NCI-H524 treated with DMSO at 0.1 percent for 48 hours (cell line): ENCODE measurements around the gene CSF3R.

ENCODE experiments used
- DNase-seq: peaks from one replicate; lab custom pipeline; 2025; lab: John Stamatoyannopoulos, UW

CSF3R gene

DNA sequence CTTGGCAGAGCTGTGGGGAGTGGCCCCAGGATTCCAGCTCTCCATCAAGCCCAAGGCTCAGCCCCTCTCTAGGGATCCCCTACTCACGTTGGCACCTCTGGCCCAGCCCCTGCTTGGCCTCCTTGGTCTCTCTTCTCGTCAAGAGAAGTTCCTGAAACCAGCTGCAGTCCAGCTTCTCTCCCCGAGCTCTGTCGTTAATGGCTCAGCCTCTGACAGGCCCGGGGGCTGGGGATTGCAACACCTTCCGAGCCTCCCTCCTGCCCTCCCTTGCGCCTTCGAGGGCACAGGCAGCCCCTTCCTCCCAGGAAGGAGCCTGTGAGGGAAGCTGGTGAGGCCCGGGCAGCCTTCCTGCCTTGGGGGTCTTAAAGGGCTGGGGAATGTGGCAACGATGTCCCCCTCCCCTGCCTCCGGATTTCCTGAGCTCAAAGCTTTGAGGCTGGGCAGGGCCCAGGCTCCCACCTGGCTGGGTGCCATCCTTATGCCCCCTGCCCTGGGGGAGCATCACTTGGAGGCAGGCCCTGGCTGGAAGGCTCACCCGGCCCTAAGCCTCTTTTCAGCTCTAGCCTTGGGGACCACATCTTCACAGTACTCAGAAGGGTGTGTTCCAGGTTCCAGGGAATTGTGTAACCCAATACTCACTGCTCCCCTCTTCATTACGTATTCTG is at the start of gene CSF3R:
CSF3R (minus strand) TSS at position 190 of the 665 bp plus-strand sequence. CDS start 3,417 bp downstream, outside the sequence.
- no peak for DNase-seq

GRCh38 chr1:36531833-36532232 is 49.1 kb upstream of the CSF3R start:
- no peak for DNase-seq

GRCh38 chr1:36530791-36531190 is 48.1 kb upstream of the CSF3R start:
- DNase-seq: no peak

- no peak for DNase-seq
Measured at GRCh38 chr1:36530261-36530660, 47.5 kb upstream of the CSF3R start.

DNA sequence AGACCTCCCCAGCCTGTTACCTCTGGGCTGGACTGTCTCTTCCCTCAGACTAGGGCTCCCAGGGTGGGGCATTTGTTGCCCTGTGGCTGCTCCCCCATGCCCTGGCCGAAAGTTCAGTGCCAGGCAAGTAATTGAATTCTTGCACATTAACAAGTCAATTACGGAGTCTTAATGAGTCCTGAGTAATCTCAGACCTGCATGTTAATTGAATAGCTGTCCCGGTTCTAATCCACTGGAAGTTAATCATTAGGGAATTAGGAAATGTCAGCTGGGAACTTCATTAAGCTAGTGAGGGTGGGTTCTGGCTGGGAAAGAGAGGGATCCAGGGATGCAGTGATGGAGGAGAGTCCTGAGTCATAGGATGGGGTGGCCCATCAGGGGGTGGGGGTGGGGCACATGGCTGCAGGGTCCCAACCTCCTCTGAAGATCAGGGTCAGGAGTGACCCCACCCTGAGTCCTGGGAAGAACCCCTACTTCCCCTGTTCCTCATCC is 47.1 kb upstream of the CSF3R start:
- no peak for DNase-seq

DNA sequence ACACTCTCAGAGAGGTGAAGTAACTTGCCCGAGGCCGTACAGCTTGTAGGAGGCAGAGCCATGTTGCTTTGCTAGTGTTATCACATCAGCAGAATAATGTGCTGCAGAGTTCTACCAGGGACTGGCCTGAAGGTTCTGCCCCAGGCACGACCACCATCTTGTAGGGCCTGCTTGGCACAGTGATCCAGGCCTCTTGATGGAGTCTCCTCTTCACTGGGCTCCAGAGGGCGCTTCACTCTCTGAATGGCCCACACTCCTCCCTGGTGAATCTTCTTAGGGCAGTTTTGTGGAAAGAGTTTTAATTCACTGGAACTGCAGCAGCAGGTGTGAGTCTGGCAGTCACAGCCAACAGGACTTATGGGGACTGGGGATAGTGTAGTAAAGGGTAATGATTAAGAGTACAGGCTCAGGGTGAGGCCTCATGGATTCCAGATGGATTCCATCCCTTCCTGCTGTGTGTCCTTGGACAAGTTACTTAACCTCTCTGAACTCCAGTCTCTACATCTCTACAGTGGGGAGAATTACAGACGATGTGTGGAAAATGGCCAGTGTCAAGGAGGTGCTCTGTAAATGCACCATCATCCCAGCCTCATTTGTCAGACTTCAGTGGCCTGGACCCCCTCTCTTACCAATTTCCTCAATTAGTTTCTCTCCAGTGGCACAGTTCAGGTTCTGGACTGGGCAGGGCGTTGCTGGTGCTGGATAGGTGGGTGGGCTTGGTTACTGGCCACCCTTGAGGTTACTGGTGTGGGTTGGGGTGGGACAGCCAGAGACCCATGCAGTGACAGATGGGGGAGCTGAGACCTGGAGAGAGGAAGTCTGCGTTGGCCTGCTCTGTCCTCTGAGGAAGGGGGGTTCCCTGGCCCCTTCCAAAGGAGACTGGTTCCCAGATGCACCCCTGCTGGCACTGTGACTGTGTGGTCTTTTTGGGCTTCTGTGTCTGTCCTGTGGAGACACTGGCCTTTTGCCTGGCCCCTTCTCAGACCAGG is 45.9 kb upstream of the CSF3R start:
- no peak for DNase-seq

DNA sequence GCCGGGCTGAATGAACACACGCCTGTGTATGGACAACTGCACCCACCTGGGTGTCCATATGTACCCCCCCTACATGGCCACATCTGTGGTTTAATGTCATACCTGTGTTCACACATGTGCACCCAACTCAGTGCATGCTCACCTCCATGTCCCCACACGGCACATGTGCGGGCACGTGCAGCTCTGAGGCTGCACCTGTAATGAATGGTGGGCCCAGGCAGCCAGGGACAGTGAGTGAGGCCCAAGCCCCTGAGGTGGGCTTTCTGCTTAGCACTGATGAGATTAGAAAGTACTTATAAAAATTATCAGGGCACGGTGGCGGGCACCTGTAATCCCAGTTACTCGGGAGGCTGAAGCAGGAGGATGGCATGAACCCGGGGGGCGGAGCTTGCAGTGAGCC is 42.5 kb upstream of the CSF3R start:
- no peak for DNase-seq

DNA sequence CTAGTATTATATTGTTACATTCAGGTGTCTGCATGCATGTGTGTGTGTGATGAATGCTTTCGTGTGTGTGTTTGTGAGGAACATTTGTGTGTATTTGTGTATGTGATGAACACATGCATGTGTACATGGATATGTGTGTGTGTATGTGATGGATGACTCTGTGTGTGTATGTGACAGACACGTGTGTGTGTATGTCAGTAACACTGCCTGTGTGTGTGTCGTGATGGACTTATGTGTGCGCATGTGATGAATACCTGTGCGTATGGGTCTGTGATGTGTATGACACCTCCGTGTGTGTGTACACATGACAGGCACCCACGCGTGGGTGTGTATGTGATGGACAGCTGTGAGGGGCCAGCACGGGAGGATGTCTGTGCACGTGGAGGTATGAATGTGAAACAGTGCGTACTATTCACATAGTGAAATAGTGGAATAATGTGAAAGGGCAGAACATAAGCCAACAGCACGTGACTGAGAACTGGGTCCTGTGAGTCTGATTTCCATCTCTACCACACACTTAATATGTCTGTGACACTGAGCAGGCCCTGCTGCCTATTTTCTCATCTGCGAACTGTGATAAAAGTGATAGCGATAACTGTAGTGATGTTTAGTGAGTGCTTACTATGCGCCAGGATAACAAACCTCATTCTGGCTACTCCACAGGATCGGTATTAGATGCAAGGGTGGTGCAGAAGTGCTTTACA is 41.8 kb upstream of the CSF3R start:
- DNase-seq: no peak

DNA sequence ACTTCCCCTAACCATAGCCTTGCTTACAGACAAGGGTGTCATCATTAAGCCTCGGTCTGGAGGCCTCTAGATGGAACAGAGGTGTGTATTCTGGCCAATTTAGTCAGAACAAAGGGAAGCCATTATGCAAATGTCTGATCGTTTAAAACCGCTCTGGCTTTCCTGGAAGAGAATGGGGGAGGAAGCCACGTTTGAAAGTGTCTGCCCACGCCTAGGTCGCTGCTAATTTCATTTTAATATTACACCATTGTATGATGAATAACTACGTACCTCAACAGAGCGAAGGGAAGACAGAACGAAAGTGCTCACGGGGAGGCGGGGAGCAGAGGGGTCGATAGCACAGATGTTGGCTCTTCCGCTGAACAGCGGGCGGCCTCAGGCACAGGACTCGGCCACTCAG is 41.1 kb upstream of the CSF3R start:
- DNase-seq: no peak

DNA sequence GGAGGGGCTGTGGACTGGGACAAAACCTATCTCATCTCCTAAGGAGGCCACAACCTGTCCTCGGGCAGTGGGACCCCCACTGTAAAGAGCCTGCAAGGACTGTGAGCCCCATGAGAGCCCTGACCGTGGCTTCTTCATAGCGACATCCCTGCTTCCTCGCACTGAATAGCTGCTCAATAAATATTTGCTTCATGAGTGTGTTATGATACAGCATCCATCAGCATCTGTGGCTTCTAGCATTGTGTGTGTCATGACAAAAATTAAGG is 40.5 kb upstream of the CSF3R start:
- no peak for DNase-seq

GRCh38 chr1:36522461-36523229 is 39.9 kb upstream of the CSF3R start:
- no peak for DNase-seq

- no peak for DNase-seq
Measured at GRCh38 chr1:36522021-36522420, 39.3 kb upstream of the CSF3R start.

DNA sequence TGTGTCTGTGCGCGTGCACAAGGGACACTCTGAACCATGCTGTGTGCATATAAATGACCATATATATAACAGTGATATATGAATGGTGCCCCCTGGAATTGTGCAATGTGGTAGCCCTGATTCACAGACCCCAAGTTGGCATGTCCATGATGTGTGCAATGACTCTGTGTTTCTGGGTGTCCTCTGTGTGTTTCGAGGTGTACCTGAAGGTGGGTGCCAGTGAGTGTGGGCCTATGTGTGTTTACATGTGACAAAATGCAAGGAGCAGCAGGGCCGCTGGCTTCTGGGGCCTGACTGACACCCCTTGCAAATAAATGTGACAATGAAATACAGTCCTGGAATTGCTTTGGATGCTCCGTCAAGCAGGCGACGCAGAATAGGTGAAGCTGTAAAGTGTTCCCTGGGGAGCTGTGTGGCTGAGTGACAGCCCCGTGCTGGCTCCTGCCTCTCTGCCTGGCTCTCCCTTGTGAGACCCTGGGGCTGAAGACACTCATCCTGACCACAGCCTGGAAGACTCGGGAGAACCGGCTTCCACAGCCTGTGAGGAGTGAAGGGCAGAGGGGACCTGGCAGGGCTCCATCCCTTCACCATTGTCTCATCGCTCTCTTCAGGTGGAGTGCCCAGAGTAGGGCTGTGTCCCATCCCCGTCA is 38.2 kb upstream of the CSF3R start:
- no peak for DNase-seq

- no peak for DNase-seq
Measured at GRCh38 chr1:36520056-36520455, 37.3 kb upstream of the CSF3R start.

DNA sequence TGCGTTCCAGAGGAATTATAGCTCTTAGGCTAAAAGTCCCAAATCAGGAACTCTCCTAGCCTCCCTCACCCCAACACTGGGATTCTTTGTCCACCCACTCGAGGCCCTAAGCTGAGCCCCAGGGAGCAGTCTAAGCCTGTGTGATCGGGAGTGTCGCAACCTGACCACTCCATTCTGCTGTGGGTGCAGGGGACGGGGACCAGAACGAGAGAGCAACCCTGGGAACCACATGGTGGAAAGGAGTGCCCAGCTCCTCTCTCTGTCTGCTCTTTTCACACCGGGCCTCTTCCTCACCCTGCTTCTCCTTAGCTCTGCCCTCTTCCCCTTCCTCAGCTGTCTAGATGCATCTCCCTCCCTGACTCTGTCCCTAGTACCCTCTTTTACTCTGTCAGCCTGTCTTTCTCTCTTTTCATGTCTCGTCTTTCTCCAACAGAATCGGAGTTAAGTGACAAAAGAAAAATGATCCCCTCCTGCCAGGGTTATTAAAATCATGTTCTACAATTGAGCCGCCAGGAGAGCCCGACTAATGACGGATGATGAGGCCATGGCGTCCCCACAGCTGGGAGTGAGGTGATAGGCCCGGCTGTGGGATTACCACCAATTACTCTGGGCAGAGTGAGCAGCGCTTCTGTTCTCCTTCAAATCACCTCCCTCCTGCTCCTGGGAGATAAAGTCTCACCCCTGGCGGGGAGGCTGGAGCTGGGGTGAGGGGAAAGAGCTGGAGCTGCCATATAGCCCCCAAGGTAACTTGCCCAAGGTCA is 34.5 kb upstream of the CSF3R start:
- peak; percentile 35 for DNase-seq

DNA sequence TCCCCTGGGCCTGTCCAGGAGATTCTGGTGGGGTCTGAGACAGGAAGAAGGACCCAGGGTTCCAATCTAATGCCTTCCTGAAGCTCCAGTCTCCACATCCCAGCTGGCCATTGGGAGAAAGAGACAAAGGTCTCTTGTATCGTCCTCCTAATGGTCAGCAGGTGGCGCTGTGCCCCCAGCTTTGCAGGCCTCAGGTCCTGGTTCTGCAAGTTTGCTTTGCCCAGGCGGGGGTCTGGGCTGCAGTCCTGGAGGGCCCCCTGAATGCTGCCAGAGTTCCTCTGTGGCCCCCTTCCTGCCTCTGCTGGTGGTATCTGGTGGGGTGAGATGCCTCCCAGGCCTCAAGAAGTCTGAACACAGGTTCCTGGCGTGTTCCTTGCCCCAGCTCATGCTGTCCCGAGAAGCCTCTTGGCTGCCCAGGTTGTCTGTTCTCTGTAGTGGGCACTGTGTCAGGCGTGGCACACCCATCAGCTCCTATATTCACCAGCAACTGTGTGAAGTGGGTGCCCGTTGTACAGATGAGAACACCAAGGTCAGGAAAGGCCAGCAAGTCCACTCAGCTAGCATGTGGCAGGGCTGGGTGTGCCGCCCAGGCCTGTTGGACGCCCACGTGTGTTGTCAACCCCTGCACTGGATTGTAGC is 33.8 kb upstream of the CSF3R start:
- no peak for DNase-seq

DNA sequence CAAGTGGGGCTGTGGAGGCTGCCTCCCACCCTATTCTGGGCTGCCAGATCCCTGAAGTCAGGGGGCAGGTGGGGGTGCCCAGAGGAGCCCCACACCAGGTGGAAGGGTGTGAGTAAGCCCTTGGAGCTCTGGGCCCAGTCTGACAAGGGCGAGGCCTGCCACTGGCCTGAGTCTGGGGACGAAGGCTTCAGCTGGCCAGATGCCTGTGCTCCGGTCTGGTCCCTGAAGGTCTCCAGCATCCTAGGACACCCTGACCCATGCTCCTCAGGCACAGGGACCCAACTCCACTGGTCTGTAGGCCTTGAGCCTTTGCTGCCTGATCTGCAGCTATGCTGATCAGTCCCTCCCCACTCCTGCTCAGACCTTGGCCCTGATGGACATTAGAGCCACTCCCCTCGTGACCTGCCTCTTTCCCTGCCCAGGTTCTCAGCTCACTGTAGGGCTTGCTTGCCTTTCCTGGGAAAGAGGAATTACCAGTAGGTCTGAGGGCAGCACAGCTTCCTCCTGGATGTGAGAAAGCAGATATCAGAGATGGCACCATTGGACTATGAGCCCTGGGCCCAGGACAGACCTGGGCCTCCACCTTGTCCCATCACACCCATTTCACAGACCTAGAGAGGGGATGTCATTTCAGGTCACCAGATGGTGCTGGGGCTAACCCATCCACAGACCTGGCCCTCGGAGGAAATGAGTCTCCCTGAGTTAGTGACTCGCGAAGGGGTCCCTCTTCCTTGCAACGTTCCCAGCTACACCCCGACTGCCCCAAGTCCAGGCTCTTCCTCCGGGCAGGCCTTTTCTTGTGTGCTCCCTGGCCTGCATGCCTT is 32.8 kb upstream of the CSF3R start:
- DNase-seq: no peak

DNA sequence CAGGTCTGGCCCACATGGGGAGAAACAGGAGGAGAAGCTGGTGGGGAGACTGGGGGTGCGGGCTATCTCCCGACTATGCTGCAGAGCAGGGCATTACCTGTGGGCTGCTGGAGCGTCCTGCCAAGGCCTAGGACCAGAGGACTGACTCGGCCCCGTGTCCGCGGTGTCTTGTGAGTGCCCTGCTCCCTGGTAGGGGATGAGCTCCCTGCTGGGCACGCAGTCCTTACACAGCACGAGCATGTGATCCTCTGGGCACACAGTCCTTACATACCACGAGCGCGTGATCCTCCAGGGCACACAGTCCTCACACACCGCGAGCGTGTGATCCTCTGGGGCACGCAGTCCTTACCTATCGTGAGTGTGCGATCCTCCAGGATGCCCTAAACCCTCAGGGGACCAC is 31.8 kb upstream of the CSF3R start:
- no peak for DNase-seq
